Measurements from ENCODE around the gene RGS9BP.
"Not testable (repeated sequence)": the region's sequence is repeated elsewhere in the genome, so short reads cannot be mapped to it uniquely, and the experiment has no call there.

Gene RGS9BP

DNA sequence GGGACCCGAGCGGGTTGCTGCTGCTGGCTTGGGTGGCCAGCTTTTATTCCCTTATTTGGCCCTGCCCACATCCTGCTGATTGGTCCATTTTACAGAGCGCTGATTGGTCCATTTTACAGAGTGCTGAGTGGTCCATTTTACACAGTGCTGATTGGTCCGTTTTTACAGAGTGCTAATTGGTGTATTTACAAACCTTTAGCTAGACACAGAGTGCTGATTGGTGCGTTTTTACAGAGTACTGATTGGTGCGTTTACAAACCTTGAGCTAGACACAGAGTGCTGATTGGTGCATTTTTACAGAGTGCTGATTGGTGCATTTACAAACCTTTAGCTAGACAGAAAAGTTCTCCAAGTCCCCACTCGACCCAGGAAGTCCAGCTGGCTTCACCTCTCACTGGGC, 24.5 kb downstream of the RGS9BP start:
- DNase-seq: not testable (repeated sequence)

DNA sequence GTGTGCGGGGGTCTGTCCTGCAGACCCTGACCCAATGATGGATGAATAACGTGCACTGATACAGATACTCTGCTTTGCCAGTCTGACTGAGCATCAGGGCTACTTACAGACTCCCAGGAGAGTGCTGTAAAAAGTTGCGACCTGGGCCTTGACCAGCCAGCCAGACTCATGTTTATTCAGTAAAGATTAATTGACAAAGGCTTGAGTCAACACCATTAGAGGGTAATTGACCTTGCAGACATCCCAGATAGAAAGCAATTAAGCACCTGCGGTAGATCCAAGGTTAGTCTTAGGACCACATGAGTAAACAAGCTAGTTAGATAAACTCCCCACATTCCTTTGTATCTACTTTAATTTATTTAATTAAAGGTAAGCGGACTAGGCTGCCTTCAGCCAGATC, 26.4 kb downstream of the RGS9BP start:
- DNase-seq: peak; percentile 68

DNA sequence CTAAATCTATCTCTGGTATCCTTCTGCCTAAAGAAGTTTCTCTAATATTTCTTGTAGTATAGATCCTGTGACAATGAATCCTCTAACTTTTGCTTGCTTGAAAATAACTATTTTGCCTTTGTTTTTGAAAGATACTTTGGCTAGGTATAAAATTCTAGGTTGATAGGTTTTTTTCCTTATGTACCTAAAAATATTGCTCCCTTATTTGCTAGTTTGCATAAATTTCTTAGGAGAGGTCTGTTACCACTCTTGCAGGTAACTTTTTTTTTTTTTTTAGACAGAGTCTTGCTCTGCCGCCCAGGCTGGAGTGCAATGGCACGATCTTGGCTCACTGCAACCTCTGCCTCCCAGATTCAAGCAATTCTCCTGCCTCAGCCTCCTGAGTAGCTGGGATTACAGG, 28.4 kb downstream of the RGS9BP start:
- not testable (repeated sequence) for DNase-seq

DNA sequence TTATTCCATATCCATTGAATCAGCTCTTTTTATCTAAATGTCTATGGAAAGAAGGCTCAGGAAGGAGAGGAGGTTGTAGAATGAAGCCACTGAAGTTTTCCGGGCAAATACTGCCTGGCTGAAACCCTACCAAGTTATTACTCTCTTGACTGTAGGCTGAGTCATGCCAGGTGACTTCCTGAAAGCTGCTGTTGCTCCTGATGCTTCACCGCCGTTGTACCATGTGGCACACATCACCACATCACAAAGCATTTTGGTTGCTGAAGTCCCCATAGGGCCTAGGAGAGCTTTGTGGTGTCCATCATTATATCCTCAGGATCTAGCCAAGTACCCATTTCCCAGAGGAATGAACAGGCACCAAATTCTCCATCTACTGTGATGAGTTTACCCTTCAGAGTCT, 32.8 kb downstream of the RGS9BP start:
- DNase-seq: no peak

DNA sequence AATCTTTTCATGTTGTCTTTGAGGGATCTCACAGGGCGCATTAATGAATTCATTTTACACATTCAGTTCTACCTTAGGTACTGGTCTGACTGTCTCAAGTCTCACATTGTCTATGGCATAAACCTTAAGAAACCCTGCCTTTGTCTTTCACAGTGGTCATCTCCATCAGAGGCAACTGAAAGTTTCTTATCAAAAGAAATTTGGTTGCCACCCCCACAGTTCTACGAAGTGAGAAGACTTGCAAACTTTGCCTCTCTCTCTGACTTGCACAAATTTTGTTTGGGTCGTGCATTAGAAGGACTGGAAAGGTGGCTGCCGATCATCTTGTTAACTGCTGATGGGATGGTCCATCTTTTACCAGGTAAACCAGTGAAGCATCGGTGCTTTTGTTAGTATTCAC, 33.4 kb downstream of the RGS9BP start:
- no peak for DNase-seq

DNA sequence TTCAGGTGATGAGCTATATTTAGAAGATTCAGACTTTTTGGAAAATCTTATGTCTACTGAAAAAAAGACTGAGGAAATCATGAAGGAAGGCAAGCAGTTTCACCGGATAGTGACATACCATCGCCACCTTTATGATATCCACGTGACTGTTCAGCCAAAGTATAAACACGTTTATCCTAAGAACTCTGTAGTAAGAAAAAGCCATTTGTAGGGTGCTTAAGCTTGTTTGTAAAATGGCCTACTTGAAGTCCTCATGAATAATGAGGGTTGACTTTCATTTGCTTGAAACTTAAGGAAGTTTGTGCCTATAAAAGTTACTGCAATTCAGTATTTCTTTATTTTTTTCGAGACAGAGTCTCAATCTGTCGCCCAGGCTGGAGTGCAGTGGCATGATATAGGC, 36.1 kb downstream of the RGS9BP start:
- DNase-seq: no peak

DNA sequence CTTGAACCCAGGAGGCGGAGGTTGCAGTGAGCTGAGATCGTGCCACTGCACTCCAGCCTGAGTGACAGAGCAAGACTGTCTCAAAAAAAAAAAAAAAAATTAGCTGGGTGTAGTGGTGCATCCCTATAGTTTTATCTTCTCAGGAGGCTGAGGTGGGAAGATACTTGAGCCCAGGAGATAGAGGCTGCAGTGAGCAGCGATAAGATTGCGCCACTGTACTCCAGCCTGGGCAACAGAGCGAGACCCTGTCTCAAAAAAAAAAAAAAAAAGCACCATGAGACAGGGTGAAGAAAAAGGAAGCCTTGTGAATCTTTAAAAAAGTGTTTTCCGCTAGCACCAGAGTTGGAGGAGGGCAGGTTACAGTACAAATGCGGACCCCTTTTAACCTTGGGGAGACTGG, 40.6 kb downstream of the RGS9BP start:
- not testable (repeated sequence) for DNase-seq

DNA sequence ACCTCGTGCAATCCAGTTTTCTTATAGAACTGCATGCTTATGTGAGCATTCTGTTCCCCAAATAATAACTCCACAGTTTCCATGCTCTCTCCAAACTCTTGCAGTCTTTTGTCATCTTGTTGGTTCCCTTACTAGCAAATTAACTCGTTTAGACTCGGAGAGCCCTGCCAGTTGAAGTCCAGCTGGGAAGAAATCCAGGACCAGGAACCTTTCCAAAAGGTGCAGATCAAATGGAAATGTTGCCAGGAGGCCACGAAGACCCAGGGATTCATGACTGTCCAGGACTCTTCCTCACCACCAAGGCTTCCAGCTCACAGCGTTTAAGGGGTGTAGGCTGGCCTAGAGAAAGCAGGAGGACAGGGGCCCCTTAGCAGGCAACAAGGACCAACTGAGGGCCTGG, 41.8 kb downstream of the RGS9BP start:
- DNase-seq: no peak

DNA sequence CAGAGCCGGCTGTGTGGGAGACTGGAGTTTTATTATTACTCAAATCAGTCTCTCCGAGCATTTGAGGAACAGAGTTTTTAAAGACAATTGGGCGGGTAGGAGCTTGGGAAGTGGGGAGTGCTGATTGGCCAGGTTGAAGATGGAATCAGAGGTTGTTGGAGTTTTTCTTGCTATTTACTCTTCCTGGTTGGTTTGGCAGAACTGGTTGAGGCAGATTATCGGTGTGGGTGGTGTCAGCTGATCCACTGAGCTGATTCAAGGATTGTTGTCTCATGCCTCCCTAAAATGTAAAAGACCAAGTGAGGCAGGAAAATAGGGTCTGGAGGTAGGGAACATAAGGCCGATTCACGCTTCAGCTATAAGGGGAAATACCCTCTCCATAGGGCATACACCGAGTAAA, 42.6 kb downstream of the RGS9BP start:
- DNase-seq: no peak

DNA sequence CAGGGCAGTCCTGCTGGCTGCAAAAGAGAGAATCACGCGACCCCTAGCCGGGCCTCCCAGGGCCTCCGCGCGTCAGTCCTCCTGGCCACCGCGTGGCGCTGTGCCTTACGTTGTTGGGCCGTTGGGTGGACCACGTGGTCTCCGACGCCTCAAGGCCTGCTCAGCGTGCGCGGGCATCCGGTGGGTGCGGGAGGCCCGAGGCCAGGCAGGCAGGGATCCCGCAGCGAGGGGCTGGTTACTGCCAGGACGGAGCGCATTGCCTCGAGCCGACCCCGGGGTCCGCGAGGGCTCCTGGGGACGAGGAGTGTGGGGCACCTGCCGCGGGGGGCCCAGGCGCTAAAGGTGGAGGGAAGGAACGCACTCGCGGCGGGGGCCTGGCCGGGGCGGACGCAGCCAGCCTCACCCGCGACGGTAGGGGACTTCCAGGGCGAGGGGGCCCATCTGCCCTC, 44.0 kb downstream of the RGS9BP start, which contains the start of gene TDRD12:
Gene TDRD12 (plus strand): TSS at position 157 of the 449 bp plus-strand sequence. CDS start 306 bp downstream, outside the sequence.
- DNase-seq: no peak

DNA sequence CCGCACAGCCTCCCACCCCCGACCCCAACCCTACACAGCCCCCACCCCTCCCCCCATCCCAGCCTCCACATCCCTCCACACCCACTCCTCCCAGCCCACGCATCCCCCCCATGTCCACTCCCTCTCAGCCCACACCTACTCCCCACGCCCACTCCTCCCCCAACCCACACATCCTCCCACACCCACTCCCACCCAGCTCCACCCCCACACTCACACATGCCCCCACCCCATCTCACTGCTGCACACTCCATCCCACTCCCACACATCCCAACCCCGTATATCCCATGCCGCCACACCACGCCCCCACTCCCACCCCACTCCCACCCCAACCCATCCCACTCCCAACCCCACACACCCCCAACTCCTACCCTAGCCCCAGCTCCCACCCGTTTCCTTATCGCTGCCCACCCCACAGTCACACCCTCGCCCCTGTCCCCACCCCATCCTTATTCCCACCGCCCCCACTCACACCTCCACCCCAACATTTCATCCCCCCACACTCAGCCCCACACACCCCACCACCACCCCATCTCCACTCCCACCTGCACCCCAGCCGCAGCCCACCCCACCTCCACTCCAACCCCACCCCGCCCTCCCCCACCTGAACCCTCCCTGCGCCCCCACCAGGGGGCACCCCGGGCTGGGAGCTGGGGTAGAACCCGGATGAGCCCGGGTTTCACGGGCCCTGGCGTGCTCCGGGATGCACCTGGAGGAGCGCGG, 44.7 kb downstream of the RGS9BP start:
- DNase-seq: no peak

DNA sequence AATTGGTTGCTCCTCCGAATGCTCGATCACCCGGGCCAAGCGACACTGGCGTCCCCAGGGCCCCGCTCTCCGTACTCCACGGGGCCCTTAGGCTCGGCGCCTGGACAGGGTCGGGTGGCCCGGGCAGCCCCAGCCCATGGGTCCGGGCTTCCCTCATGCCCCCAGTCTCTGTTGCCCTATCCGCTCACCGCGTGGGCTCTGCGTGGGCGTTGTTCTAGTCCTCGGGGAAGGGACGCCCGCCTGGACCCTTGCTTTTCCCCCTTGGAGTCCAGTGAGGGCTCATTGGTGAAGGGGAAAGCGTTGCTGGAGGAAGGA, 45.2 kb downstream of the RGS9BP start:
- no peak for DNase-seq
